Measurements from ENCODE around the gene ARHGEF28.

The ARHGEF28 gene

GRCh38 chr5:73705364-73705763 is 79.4 kb downstream of the ARHGEF28 start:
- DNase-seq (ENCODE audit: low read depth) = no peak
- no peak for TF ChIP-seq CTCF (conservative IDR thresholded peaks at IDR 0.05; ENCODE audit: low read depth, low read length)
- no peak overlapping the region for H3K4me3 ChIP-seq (ENCODE audit: low read length)

GRCh38 chr5:73706963-73707362 is 81.0 kb downstream of the ARHGEF28 start:
- no peak for TF ChIP-seq CTCF (conservative IDR thresholded peaks at IDR 0.05; ENCODE audit: low read depth, low read length)

GRCh38 chr5:73709536-73710129 is 83.6 kb downstream of the ARHGEF28 start:
- no peak for TF ChIP-seq CTCF (conservative IDR thresholded peaks at IDR 0.05; ENCODE audit: low read depth, low read length)
- no peak overlapping the region for H3K4me3 ChIP-seq (ENCODE audit: low read length)
- DNase-seq (ENCODE audit: low read depth) = no peak

More at GRCh38 chr5:73706963-73707362, 81.0 kb downstream of the ARHGEF28 start:
- no peak for DNase-seq (ENCODE audit: low read depth)
- H3K4me3 ChIP-seq (ENCODE audit: low read length) = no peak overlapping the region

DNA sequence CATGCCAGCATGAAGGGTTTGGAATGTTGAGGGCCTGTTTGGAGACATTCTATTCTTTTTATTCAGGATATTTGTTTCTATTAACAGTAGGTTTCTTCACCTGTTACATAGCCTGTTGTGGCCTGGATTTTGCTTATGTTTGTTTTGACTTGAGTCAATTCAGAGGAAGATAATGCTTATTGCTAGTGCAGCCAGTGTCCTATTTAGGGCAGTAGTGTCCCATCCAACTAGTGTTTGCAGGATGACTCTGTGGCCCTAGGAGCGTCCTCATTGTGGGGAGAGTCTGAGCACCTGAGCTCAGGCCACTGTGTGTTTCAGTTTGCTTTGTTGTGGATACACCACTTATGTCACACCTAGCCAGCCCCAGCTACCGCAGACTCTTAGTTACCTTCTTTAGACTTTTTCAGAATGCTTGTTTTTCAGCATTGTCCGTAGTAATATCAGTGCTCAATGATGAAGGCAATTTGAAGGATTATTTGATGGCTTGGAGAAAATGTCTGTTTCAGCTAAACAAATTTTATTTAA is 90.3 kb downstream of the ARHGEF28 start:
- TF ChIP-seq CTCF (conservative IDR thresholded peaks at IDR 0.05; ENCODE audit: low read depth, low read length) = no peak
- H3K4me3 ChIP-seq (ENCODE audit: low read length) = no peak overlapping the region
- DNase-seq (ENCODE audit: low read depth) = no peak

GRCh38 chr5:73718762-73719161 is 92.8 kb downstream of the ARHGEF28 start:
- no peak for TF ChIP-seq CTCF (conservative IDR thresholded peaks at IDR 0.05; ENCODE audit: low read depth, low read length)
- no peak overlapping the region for H3K4me3 ChIP-seq (ENCODE audit: low read length)
- no peak for DNase-seq (ENCODE audit: low read depth)

GRCh38 chr5:73719632-73720031 is 93.6 kb downstream of the ARHGEF28 start:
- TF ChIP-seq CTCF (conservative IDR thresholded peaks at IDR 0.05; ENCODE audit: low read depth, low read length) = no peak
- DNase-seq (ENCODE audit: low read depth) = peak; percentile 19
- no peak overlapping the region for H3K4me3 ChIP-seq (ENCODE audit: low read length)

DNA sequence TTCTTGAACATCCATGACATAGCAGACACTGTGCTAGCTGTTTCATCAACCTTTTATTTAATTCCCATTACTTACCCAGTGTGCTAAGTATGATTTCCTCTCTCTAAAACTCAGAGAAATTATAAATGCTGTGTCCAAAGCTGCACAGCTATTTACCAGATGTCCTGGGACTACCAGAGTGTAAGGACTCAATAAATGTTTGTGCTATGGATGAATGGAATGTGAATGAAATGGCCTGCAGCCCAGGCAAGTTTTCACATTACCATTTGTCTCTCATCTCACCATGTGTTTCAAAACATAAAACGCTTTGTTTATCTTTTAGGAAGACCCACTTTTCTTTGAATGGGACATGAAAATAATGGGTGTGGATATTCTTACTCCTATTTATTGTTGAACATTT is 96.2 kb downstream of the ARHGEF28 start:
- DNase-seq (ENCODE audit: low read depth) = no peak

More for the DNA sequence above, 96.2 kb downstream of the ARHGEF28 start:
- no peak for TF ChIP-seq CTCF (conservative IDR thresholded peaks at IDR 0.05; ENCODE audit: low read depth, low read length)
- H3K4me3 ChIP-seq (ENCODE audit: low read length) = no peak overlapping the region
